ENCODE results near the gene SHB. TPM values are rescaled to one million over a fixed set of nuclear protein-coding genes. Genes with fewer than 3 reads are reported as not detected.

The SHB gene
- total and polyA plus RNA-seq, 2 donors (not counting 3 experiments of a cell fraction or from before 2014, with no cell fraction given) = 13.4 to 24.9 TPM

GRCh38 chr9:38004809-38005560, 64.0 kb downstream of the SHB start:
- FAIRE-seq (no peak), DNase-seq (ENCODE audit: low read depth, low spot score) (no peak)
- TF ChIP-seq MYC (IDR thresholded peaks at IDR 0.05; ENCODE audit: low read depth, low read length) = no peak
- TF ChIP-seq POLR2A (IDR thresholded peaks at IDR 0.05; ENCODE audit: low read depth, low read length) = no peak
- TF ChIP-seq CTCF (IDR thresholded peaks at IDR 0.05; ENCODE audit: extremely low read depth in 1 of 2, insufficient read depth in 1 of 2, low read depth in 1 of 2, low read length in 2 of 2) = no peak
- intact Hi-C loops (cut with micrococcal nuclease) (loop anchor here (5.0 kb wide), 1 partner anchor 53 kb away; no protein-coding TSS in a partner anchor), dilution Hi-C loops (cut with MboI; ENCODE audit: extremely low pct_ligation_motif_present, low sequenced_read_pairs) (no loop called here)
- ChIA-PET CTCF (interaction anchor here (1.3 kb wide), 1 partner anchor 18 kb away, joined by 3 read pairs; no protein-coding TSS in a partner anchor), POLR2A (no interaction called here)
- Histone ChIP-seq H3K9me3 (replicated peaks; ENCODE audit: control insufficient read depth, insufficient read depth, low read length) (no peaks in the 10 kb centered on the region), H3K4me1 (ENCODE audit: control insufficient read depth, extremely low read depth, insufficient read depth, low read length) (peaks cover 30% of the 10 kb centered on the region), H3K27me3 (ENCODE audit: control insufficient read depth in 2 of 2, insufficient read depth in 2 of 2, low read length in 2 of 2) (no peaks in the 10 kb centered on the region), H3K27ac (ENCODE audit: insufficient read depth, low read depth, low read length) (no peak overlapping the region), H2AFZ (ENCODE audit: low read depth, low read length) (no peak overlapping the region), H4K20me1 (replicated peaks; ENCODE audit: control insufficient read depth, extremely low read depth, insufficient read depth, low read length) (no peaks in the 10 kb centered on the region), H3K4me3 (replicated peaks in 1 of 3; ENCODE audit: insufficient read depth in 1 of 3, low read depth in 1 of 3, low read length in 3 of 3) (no peak overlapping the region), H3K9ac (replicated peaks; ENCODE audit: extremely low read depth, insufficient read depth, low read length) (no peak overlapping the region), H3K4me2 (ENCODE audit: insufficient read depth, low read length) (no peak overlapping the region), H3K36me3 (ENCODE audit: control insufficient read depth in 2 of 2, extremely low read depth in 1 of 2, insufficient read depth in 2 of 2, low read length in 2 of 2) (peaks cover 0 to 3% of the 10 kb centered on the region in 2 experiments), H3K79me2 (ENCODE audit: control insufficient read depth, insufficient read depth, low read length) (peaks cover 33% of the 10 kb centered on the region), H3K9me1 (replicated peaks; ENCODE audit: control insufficient read depth, extremely low read depth, insufficient read depth, low read length) (no peaks in the 10 kb centered on the region)
- no TSS peak for BruUV-seq (replicated peaks)

Data from endothelial cell of umbilical vein (primary cell).